HG02588 (cell line): Measurements from ENCODE around the gene SFMBT2.
"Not testable (repeated sequence)": the region's sequence is repeated elsewhere in the genome, so short reads cannot be mapped to it uniquely, and the experiment has no call there.

ENCODE experiments used
- ATAC-seq: cut with Tn5 transposase; IDR thresholded peaks from one replicate; pipeline ENCODE4 v1.9.1; 2021; ENCODE audit warnings: mild to moderate bottlenecking, moderate library complexity; ENCODE audit not compliant: unreplicated experiment

The SFMBT2 gene

GRCh38 chr10:7193369-7193768 lies 217.5 kb downstream of the SFMBT2 start:
- no peak for ATAC-seq

- no peak for ATAC-seq
Observed at GRCh38 chr10:7192831-7193361, 217.9 kb downstream of the SFMBT2 start.

GRCh38 chr10:7192061-7192460 lies 218.8 kb downstream of the SFMBT2 start:
- ATAC-seq = no peak

GRCh38 chr10:7190772-7191171 lies 220.1 kb downstream of the SFMBT2 start:
- not testable (repeated sequence) for ATAC-seq

- no peak for ATAC-seq
Observed at GRCh38 chr10:7189909-7190308, 220.9 kb downstream of the SFMBT2 start.

- no peak for ATAC-seq
Observed at GRCh38 chr10:7188456-7189050, 222.3 kb downstream of the SFMBT2 start.

- no peak for ATAC-seq
Observed at GRCh38 chr10:7186387-7187018, 224.3 kb downstream of the SFMBT2 start.

GRCh38 chr10:7185367-7185690 lies 225.5 kb downstream of the SFMBT2 start:
- ATAC-seq = no peak

GRCh38 chr10:7184660-7185366 lies 226.0 kb downstream of the SFMBT2 start:
- ATAC-seq = no peak

GRCh38 chr10:7184116-7184515 lies 226.7 kb downstream of the SFMBT2 start:
- ATAC-seq = not testable (repeated sequence)

- not testable (repeated sequence) for ATAC-seq
Observed at GRCh38 chr10:7182327-7182726, 228.5 kb downstream of the SFMBT2 start.

- ATAC-seq = no peak
Observed at GRCh38 chr10:7181420-7181819, 229.4 kb downstream of the SFMBT2 start.

- ATAC-seq = no peak
Observed at GRCh38 chr10:7179536-7179935, 231.3 kb downstream of the SFMBT2 start.

- no peak for ATAC-seq
Observed at GRCh38 chr10:7173948-7174347, 236.9 kb downstream of the SFMBT2 start.

- no peak for ATAC-seq
Observed at GRCh38 chr10:7171825-7172224, 239.0 kb downstream of the SFMBT2 start.

- no peak for ATAC-seq
Observed at GRCh38 chr10:7170626-7171322, 240.1 kb downstream of the SFMBT2 start.

GRCh38 chr10:7168414-7168813 lies 242.4 kb downstream of the SFMBT2 start:
- ATAC-seq = no peak

- ATAC-seq = no peak
Observed at GRCh38 chr10:7165500-7166177, 245.2 kb downstream of the SFMBT2 start.

- ATAC-seq = no peak
Observed at GRCh38 chr10:7164955-7165354, 245.9 kb downstream of the SFMBT2 start.

- no peak for ATAC-seq
Observed at GRCh38 chr10:7162331-7162730, 248.5 kb downstream of the SFMBT2 start.
